ENCODE data around the gene MRPL44.

MRPL44 gene

DNA sequence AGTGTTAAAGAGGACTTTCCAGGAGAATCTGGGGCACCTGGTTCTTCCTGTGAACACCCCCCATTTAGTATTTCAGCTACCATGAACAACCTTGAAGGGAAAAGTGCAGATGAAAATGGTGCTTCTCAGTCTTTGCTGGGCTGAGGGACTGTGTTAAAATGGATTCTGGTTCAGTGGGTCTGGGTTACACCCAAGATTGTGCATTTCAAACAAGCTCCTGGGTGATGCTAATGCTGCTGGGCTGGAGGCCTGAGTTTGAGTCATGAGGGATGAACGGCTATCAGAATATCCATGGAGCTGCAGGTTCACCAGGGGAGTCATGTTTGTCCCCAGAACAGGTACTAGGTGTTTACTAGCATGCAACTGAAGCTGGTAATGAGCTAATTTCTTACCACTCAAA, 24.0 kb downstream of the MRPL44 start:
- TF ChIP-seq CTCF (IDR thresholded peaks at IDR 0.05) (no peak), ZFX (IDR thresholded peaks at IDR 0.05; ENCODE audit: borderline replicate concordance) (no peak)
- no peak overlapping the region for H3K27ac ChIP-seq

DNA sequence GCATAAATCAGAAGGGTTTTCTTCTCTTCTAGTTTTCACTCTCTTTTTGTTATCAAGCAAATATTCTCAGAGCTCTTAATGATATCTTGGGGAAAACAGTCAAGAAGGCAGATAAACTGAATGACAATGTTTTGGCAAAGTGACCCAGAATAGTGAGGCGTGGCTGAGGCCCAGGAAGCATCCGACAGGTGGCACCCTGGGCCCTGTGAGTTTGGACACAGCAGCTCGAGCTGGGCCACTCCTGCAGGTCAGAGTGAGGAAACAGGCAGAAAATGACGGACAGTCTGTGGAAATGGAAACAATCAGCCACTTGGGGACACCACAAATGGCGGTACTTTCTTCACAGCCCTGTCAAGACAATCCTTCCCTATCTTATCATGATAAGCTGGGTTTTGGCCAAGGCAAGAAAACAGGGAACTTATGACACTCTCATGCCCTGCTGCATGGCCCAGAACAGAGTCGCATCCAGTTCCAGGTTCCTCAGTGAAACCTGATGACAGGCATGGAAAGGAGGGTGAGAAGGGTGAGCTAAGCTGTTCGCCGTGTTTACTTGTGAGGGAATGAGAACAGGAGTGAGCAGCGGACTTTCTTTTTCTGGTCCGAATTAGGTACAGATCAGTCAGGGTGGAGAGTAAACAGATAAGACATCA, 32.1 kb downstream of the MRPL44 start:
- TF ChIP-seq CTCF (IDR thresholded peaks at IDR 0.05) (peak; percentile 65), ZFX (IDR thresholded peaks at IDR 0.05; ENCODE audit: borderline replicate concordance) (no peak)
- no peak overlapping the region for H3K27ac ChIP-seq

GRCh38 chr2:223989856-223990232, 32.6 kb downstream of the MRPL44 start:
- H3K27ac ChIP-seq = no peak overlapping the region
- no peak for TF ChIP-seq ZFX (IDR thresholded peaks at IDR 0.05; ENCODE audit: borderline replicate concordance)
- TF ChIP-seq CTCF (IDR thresholded peaks at IDR 0.05) = no peak

- H3K27ac ChIP-seq = no peak overlapping the region
- TF ChIP-seq ZFX (IDR thresholded peaks at IDR 0.05; ENCODE audit: borderline replicate concordance) (no peak), CTCF (IDR thresholded peaks at IDR 0.05) (no peak)
Observed at GRCh38 chr2:223991611-223992010, 34.3 kb downstream of the MRPL44 start.

DNA sequence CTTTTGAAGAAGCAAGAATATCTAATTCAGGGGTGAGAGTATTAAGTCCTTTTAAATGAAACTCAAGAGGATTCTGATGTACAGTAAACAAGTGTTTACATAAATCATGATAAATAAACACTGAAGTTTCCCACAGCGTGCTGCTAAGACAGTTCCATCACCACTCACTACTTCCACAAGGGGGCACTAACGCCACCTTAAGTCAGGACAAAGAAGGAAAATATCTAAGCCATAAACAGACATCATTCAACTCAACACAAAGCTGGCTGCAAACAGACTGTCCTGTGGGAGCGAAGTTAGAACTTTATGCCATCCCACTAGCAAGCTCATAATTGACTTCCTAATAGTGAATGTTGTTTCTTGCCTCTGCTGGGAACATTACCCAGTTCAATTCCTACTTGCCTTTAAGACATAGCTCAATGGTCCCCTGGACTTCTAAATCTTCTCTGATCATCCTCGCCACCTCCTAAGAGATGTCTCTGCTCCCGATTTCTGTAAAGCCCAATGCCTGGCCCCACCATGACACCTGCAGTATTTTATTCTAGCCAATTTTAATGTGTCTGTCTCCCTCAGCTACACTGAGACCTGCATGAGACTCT, 36.5 kb downstream of the MRPL44 start:
- no peak overlapping the region for H3K27ac ChIP-seq
- no peak for TF ChIP-seq ZFX (IDR thresholded peaks at IDR 0.05; ENCODE audit: borderline replicate concordance)
- peak; percentile 82 for TF ChIP-seq CTCF (IDR thresholded peaks at IDR 0.05)

- no peak overlapping the region for H3K27ac ChIP-seq
- no peak for TF ChIP-seq CTCF (IDR thresholded peaks at IDR 0.05)
- no peak for TF ChIP-seq ZFX (IDR thresholded peaks at IDR 0.05; ENCODE audit: borderline replicate concordance)
Observed at GRCh38 chr2:223994562-223995162, 37.4 kb downstream of the MRPL44 start.

DNA sequence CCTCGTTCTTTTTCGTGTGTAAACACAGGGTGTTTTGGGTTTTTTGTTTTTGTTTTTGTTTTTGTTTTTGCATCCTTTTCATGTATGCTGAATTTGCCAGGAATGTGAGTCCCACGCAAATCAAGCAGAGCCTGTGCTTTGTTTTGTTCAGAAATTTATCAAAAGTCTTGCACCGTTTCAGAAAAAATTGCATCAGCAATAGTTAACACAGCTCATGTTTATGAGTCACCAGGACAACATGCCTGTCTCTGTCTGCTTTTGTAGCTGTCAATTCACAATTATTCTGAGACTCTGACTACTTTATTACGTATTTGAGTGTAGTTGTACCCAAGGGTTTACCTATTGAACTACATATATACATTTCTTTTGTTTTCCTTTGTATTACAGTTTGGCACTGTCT, 38.3 kb downstream of the MRPL44 start:
- TF ChIP-seq CTCF (IDR thresholded peaks at IDR 0.05) = no peak
- TF ChIP-seq ZFX (IDR thresholded peaks at IDR 0.05; ENCODE audit: borderline replicate concordance) = no peak

More for the DNA sequence above, 38.3 kb downstream of the MRPL44 start:
- H3K27ac ChIP-seq = no peak overlapping the region
